ENCODE results near the gene FOXQ1. TPM values are rescaled to one million over a fixed set of nuclear protein-coding genes. Genes with fewer than 3 reads are reported as not detected.

Gene FOXQ1
- total and polyA plus RNA-seq, 7 donors: 0.01 TPM; not detected in 6

DNA sequence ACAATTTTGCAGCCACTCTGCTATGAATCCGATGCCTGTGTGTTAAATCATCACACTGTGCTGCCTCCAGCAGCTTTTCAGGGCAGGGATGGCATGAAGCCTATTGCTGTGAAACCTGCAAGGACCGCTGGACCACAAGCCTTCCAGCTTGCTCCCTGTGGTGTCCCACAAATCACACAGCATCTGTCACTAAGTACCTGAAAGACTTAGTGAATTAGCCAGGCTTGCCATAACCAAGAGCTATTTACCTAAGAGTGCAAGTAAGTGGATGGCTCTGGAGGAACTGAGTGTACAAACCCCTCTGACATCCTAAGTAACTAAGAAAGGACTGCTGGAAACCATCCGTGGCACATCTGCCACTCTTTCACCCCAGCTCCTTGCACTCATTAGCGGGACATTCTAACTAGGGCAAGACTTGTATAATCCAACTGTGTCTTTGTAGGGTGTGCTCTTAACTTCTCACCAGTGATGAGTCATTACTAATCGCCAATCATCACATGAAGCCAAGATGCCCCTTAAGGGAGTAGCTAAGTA lies 34.7 kb downstream of the FOXQ1 start:
- intact Hi-C loops (cut with DNase I): no loop called here
- Histone ChIP-seq H3K36me3 (ENCODE audit: insufficient read depth in 1 of 2, low read depth in 1 of 2) (no peaks in the 10 kb centered on the region), H3K9me3 (peaks cover 10% of the 10 kb centered on the region), H3K4me3 (no peak overlapping the region), H3K27ac (no peak overlapping the region), H3K27me3 (ENCODE audit: insufficient read depth in 3 of 3, low read length in 2 of 3) (peaks cover 0 to 13% (median 0%) of the 10 kb centered on the region in 3 donors), H3K4me1 (no peaks in the 10 kb centered on the region)
- WGBS, 3 donors: 48 to 70% (median 58%) methylated on average over 5 of the region's 5 CpGs
- ATAC-seq (no peak), DNase-seq (no peak)
- TF ChIP-seq, protein P1, sequence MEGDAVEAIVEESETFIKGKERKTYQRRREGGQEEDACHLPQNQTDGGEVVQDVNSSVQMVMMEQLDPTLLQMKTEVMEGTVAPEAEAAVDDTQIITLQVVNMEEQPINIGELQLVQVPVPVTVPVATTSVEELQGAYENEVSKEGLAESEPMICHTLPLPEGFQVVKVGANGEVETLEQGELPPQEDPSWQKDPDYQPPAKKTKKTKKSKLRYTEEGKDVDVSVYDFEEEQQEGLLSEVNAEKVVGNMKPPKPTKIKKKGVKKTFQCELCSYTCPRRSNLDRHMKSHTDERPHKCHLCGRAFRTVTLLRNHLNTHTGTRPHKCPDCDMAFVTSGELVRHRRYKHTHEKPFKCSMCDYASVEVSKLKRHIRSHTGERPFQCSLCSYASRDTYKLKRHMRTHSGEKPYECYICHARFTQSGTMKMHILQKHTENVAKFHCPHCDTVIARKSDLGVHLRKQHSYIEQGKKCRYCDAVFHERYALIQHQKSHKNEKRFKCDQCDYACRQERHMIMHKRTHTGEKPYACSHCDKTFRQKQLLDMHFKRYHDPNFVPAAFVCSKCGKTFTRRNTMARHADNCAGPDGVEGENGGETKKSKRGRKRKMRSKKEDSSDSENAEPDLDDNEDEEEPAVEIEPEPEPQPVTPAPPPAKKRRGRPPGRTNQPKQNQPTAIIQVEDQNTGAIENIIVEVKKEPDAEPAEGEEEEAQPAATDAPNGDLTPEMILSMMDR (IDR thresholded peaks at IDR 0.05): no peak

DNA sequence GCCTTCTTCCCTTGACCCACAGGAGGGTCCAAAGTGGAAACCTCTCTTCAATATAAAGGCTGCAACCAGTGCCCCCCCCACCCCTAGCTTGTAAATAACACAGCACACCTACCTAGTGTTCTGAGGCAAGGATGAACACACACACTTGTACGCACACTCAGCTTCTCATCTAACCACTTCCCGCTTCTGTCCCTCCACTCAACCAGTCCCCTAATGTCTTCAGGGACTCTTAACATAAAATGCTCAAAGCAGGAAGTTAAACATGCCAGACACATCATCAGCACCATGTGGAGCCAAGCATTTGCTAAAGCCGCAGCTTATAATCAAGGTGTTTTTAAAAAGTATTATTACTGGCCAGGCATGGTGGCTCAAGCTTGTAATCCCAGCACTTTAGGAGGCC lies 35.3 kb downstream of the FOXQ1 start:
- DNase-seq (no peak), ATAC-seq (no peak)
- H3K27ac ChIP-seq: no peak overlapping the region
- no peaks in the 10 kb centered on the region for H3K36me3 ChIP-seq (ENCODE audit: insufficient read depth in 1 of 2, low read depth in 1 of 2)
- peaks cover 11% of the 10 kb centered on the region for H3K9me3 ChIP-seq
- H3K4me3 ChIP-seq: no peak overlapping the region
- intact Hi-C loops (cut with DNase I): no loop called here
- no peaks in the 10 kb centered on the region for H3K4me1 ChIP-seq
- TF ChIP-seq, protein P1 (IDR thresholded peaks at IDR 0.05): no peak
- 67 to 83% (median 72%) methylated on average over 3 of the region's 3 CpGs for WGBS, 3 donors
- peaks cover 0 to 13% (median 0%) of the 10 kb centered on the region in 3 donors for H3K27me3 ChIP-seq (ENCODE audit: insufficient read depth in 3 of 3, low read length in 2 of 3)

DNA sequence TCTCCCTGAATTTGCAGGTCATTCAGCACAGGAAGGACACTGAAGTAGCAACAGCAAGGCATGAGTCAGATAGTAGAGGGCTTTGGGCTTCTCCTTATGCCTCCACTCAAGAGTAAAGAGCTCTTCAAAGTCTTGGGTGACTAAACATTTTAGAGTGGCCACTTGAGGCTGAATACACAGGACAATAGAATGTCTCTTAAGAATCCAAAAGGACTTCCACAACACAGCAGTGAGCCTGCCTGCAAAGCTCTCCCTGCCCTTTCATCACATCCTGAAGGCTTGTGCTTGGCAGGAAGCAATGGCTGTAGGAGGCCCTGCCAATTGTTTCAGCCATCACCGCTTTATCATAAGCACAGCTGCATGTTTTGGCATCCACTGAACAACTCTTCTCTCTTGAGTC lies 36.8 kb downstream of the FOXQ1 start:
- H3K4me3 ChIP-seq: no peak overlapping the region
- 14 to 22% (median 19%) methylated on average over 1 of the region's 1 CpG for WGBS, 3 donors
- ATAC-seq (peak in 1 of 4 donors; percentile 44), DNase-seq (peak; percentile 28 to 63)
- peaks cover 9% of the 10 kb centered on the region for H3K9me3 ChIP-seq
- intact Hi-C loops (cut with DNase I): no loop called here
- H3K4me1 ChIP-seq: no peaks in the 10 kb centered on the region
- TF ChIP-seq, protein P1 (IDR thresholded peaks at IDR 0.05): no peak
- H3K36me3 ChIP-seq (ENCODE audit: insufficient read depth in 1 of 2, low read depth in 1 of 2): no peaks in the 10 kb centered on the region
- peaks cover 0 to 11% (median 0%) of the 10 kb centered on the region in 3 donors for H3K27me3 ChIP-seq (ENCODE audit: insufficient read depth in 3 of 3, low read length in 2 of 3)
- H3K27ac ChIP-seq: no peak overlapping the region

DNA sequence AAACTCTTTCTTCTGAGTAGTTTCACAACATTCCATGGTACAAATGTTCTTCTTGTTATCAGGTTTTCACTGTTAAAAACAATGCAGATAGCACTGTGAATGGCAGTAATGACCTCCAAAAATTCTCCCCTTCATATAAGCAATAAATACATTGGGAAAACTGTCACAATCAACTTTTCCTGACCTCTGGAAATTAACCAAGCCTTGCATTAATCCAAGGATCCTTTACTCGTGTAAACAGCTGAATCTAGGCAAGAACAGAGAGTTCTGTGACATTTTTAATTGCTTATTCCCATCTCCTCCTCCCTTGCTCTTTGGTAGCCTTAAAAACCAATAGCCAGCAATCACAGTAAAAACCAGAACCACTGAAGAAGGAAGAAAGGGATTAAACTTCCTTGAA lies 37.8 kb downstream of the FOXQ1 start:
- Histone ChIP-seq H3K4me3 (no peak overlapping the region), H3K36me3 (ENCODE audit: insufficient read depth in 1 of 2, low read depth in 1 of 2) (no peaks in the 10 kb centered on the region), H3K27me3 (ENCODE audit: insufficient read depth in 3 of 3, low read length in 2 of 3) (peaks cover 0 to 11% (median 0%) of the 10 kb centered on the region in 3 donors), H3K27ac (no peak overlapping the region), H3K9me3 (peaks cover 7% of the 10 kb centered on the region), H3K4me1 (no peaks in the 10 kb centered on the region)
- TF ChIP-seq, protein P1 (IDR thresholded peaks at IDR 0.05): no peak
- ATAC-seq (no peak), DNase-seq (no peak)
- WGBS, 3 donors: 3 to 20% (median 16%) methylated on average over 1 of the region's 1 CpG
- intact Hi-C loops (cut with DNase I): no loop called here

Measured in psoas muscle (tissue), 8 donors.